Mesothelial cell of epicardium (in vitro differentiated cells): ENCODE measurements around the gene PTPRK. TPM values are rescaled to one million over a fixed set of nuclear protein-coding genes. Genes with fewer than 3 reads are reported as not detected.

Experiments
- DNase-seq, 2 experiments: peaks; one replicate each; pipeline ENCODE4 v3.0.0; 2021; ENCODE audit warnings: low spot score in 2 of 2; ENCODE audit not compliant: unreplicated experiment in 2 of 2
- H3K27ac Mint-ChIP-seq: 2 replicates; pipeline ENCODE4 v1.8.0; 2021; ENCODE audit warnings: mixed read lengths
- H3K27me3 Mint-ChIP-seq: 2 replicates; pipeline ENCODE4 v1.8.0; 2021; ENCODE audit warnings: low read depth, mixed read lengths
- H3K36me3 Mint-ChIP-seq: 2 replicates; pipeline ENCODE4 v1.8.0; 2021; ENCODE audit warnings: mixed read lengths
- H3K4me1 Mint-ChIP-seq: 2 replicates; pipeline ENCODE4 v1.8.0; 2021; ENCODE audit warnings: mixed read lengths
- H3K4me3 Mint-ChIP-seq: 2 replicates; pipeline ENCODE4 v1.8.0; 2021; ENCODE audit warnings: mild to moderate bottlenecking, moderate library complexity, mixed read lengths
- H3K9me3 Mint-ChIP-seq: 2 replicates; pipeline ENCODE4 v1.8.0; 2021; ENCODE audit warnings: mixed read lengths
- CTCF ChIP-seq: fragments of 200-600 bp; sonication (generic); IDR thresholded peaks from one replicate; pipeline ENCODE4 v1.5.0; 2021; ENCODE audit warnings: antibody characterized with exemption; ENCODE audit not compliant: unreplicated experiment
- total RNA-seq: library from RNA; stranded (reverse); gene quantifications from 3 replicates; pipeline ENCODE4 v1.2.1, GENCODE V29; 2021

Gene PTPRK
- total RNA-seq, 1 donor from 2014 or later: 93.7 TPM

- Mint-ChIP-seq H3K36me3 (peaks cover 15% of the 10 kb centered on the region), H3K27me3 (no peaks in the 10 kb centered on the region), H3K27ac (no peak overlapping the region), H3K4me3 (no peak overlapping the region), H3K9me3 (no peaks in the 10 kb centered on the region), H3K4me1 (peaks cover 10% of the 10 kb centered on the region)
- TF ChIP-seq CTCF: no peak
- DNase-seq: no peak
Measured at GRCh38 chr6:128036808-128037570, 483.4 kb downstream of the PTPRK start.

DNA sequence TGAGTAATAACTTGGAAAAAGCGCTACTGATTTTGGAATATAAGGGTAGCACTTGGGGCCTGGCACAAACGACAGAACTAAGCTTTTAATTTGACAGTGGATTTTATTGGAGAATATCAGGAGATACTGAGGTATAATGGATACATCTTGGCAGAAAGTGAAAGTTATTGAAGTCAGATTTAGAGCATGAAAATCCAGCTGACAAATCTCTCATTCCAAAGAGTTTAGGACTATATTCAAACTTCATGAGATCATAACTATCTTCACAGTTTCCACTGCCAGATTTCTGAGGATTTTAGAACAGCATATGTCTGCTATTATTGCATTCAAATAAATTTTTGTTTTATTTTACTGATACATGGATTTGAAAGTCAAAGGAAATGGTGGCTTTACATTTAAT lies 487.2 kb downstream of the PTPRK start:
- TF ChIP-seq CTCF: no peak
- Mint-ChIP-seq H3K27ac (no peak overlapping the region), H3K4me1 (peaks cover 6% of the 10 kb centered on the region), H3K27me3 (no peaks in the 10 kb centered on the region), H3K9me3 (no peaks in the 10 kb centered on the region), H3K36me3 (peaks cover 13% of the 10 kb centered on the region), H3K4me3 (no peak overlapping the region)
- no peak for DNase-seq

GRCh38 chr6:128032042-128032441 lies 488.4 kb downstream of the PTPRK start:
- Mint-ChIP-seq H3K4me3 (no peak overlapping the region), H3K27ac (no peak overlapping the region), H3K9me3 (no peaks in the 10 kb centered on the region), H3K36me3 (peaks cover 13% of the 10 kb centered on the region), H3K27me3 (no peaks in the 10 kb centered on the region), H3K4me1 (peaks cover 4% of the 10 kb centered on the region)
- DNase-seq: no peak
- no peak for TF ChIP-seq CTCF

GRCh38 chr6:128029826-128030225 lies 490.6 kb downstream of the PTPRK start:
- Mint-ChIP-seq H3K27ac (no peak overlapping the region), H3K4me3 (no peak overlapping the region), H3K27me3 (no peaks in the 10 kb centered on the region), H3K36me3 (peaks cover 3% of the 10 kb centered on the region), H3K4me1 (peaks cover 4% of the 10 kb centered on the region), H3K9me3 (no peaks in the 10 kb centered on the region)
- no peak for DNase-seq
- no peak for TF ChIP-seq CTCF

DNA sequence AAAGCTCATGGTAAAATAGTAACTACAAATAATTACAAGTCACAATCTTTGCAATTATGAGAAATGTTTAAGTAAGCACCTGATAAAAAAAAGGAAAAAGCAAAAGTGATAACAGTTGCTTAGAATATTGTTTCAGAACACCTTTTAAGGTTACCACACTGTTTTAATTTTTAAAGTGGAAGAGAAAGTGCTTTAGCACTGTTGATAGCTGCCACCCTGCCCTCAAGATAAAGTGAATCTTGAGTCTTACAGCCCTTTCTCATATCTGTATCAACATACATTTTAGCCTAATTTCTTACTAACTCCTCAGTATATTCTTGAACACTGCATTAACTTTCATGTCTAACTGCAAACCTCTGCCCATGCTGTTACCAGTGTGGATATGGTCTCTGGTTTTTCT lies 492.2 kb downstream of the PTPRK start:
- TF ChIP-seq CTCF: no peak
- DNase-seq: no peak
- Mint-ChIP-seq H3K9me3 (no peaks in the 10 kb centered on the region), H3K4me1 (peaks cover 4% of the 10 kb centered on the region), H3K36me3 (no peaks in the 10 kb centered on the region), H3K27me3 (no peaks in the 10 kb centered on the region), H3K27ac (no peak overlapping the region), H3K4me3 (no peak overlapping the region)
